Common myeloid progenitor, CD34-positive (primary cell): ENCODE results near the gene MEX3A.

Experiments
- CTCF ChIA-PET: fragments of 350-600 bp; sonication (Branson Sonifier 250); formaldehyde crosslinking; loops from one replicate; lab custom pipeline; 2021; ENCODE audit warnings: antibody characterized with exemption; lab: Charles Lee
- POLR2A ChIA-PET: fragments of 350-600 bp; sonication (Branson Sonifier 250); formaldehyde crosslinking; loops from one replicate; lab custom pipeline; 2021; ENCODE audit warnings: antibody characterized with exemption; lab: Charles Lee
- DNase-seq, 3 donors: peaks; one replicate each; pipeline versions ENCODE4 v3.0.0 to v3.0.0-alpha.2; 2013
- H3K27ac ChIP-seq, 2 experiments: 1 replicate in 1 of 2; 2 replicates in 1 of 2; pipeline ENCODE4 v1.7.0; 2013; ENCODE audit warnings: inconsistent platforms in 2 of 2, low read length in 2 of 2, mild to moderate bottlenecking in 2 of 2, low read depth in 1 of 2, moderate library complexity in 1 of 2; ENCODE audit not compliant: severe bottlenecking in 2 of 2, insufficient read depth in 1 of 2, poor library complexity in 1 of 2
- H3K27me3 ChIP-seq, 5 experiments: replicated peaks in 2 of 5; 1 replicate in 3 of 5; 2 replicates in 2 of 5; pipeline versions ENCODE4 v1.6.1 to v1.7.0; 2013; ENCODE audit warnings: low read length in 4 of 5, mild to moderate bottlenecking in 2 of 5, moderate library complexity in 2 of 5, inconsistent platforms in 1 of 5; ENCODE audit not compliant: insufficient read depth in 5 of 5, control insufficient read depth in 4 of 5
- H3K36me3 ChIP-seq, 4 experiments: 1 replicate in 2 of 4; 2 replicates in 2 of 4; pipeline versions ENCODE4 v1.6.1 to v1.7.0; 2013; ENCODE audit warnings: low read length in 3 of 4, control low read depth in 1 of 4, mild to moderate bottlenecking in 1 of 4; ENCODE audit not compliant: control insufficient read depth in 4 of 4, insufficient read depth in 4 of 4
- H3K4me1 ChIP-seq, 4 experiments: 1 replicate in 3 of 4; 2 replicates in 1 of 4; pipeline versions ENCODE4 v1.6.1 to v1.7.1; 2013; ENCODE audit warnings: low read length in 3 of 4, mild to moderate bottlenecking in 3 of 4, control low read depth in 1 of 4, inconsistent platforms in 1 of 4, moderate library complexity in 1 of 4; ENCODE audit not compliant: control insufficient read depth in 4 of 4, insufficient read depth in 4 of 4; ENCODE audit errors: control extremely low read depth in 1 of 4
- H3K4me3 ChIP-seq, 7 experiments: 1 replicate in 4 of 7; 2 replicates in 3 of 7; pipeline versions ENCODE4 v1.5.1 to v1.7.0; 2013; ENCODE audit warnings: mild to moderate bottlenecking in 7 of 7, low read length in 6 of 7, moderate library complexity in 6 of 7, inconsistent platforms in 2 of 7, low read depth in 2 of 7, control low read depth in 1 of 7; ENCODE audit not compliant: insufficient read depth in 4 of 7, control insufficient read depth in 1 of 7; ENCODE audit errors: extremely low read depth in 1 of 7
- H3K9me3 ChIP-seq, 5 experiments: 1 replicate in 4 of 5; 2 replicates in 1 of 5; pipeline versions ENCODE4 v1.6.1 to v1.7.1; 2013; ENCODE audit warnings: low read length in 4 of 5, mild to moderate bottlenecking in 2 of 5, inconsistent platforms in 1 of 5, low read depth in 1 of 5, moderate library complexity in 1 of 5; ENCODE audit not compliant: control insufficient read depth in 4 of 5, insufficient read depth in 2 of 5; ENCODE audit errors: control extremely low read depth in 1 of 5
- WGBS: methylation state at CpG from one replicate; pipeline ENCODE4 v1.1.5; 2013; ENCODE audit not compliant: insufficient coverage; 5-methylcytosine and 5-hydroxymethylcytosine counted together

MEX3A gene

GRCh38 chr1:156062189-156062588, 20.1 kb downstream of the MEX3A start:
- Histone ChIP-seq H3K4me3 (no peak overlapping the region), H3K36me3 (peaks cover 0 to 16% (median 4%) of the 10 kb centered on the region in 4 experiments), H3K27me3 (no peaks in the 10 kb centered on the region), H3K27ac (no peak overlapping the region), H3K9me3 (no peaks in the 10 kb centered on the region), H3K4me1 (peaks cover 0 to 5% (median 0%) of the 10 kb centered on the region in 4 experiments)
- DNase-seq = no peak
- CTCF ChIA-PET = interaction anchor here (1.5 to 1.8 kb wide), 2 partner anchors 8 to 37 kb away, joined by 5 to 6 read pairs; partner anchors contain the start of gene LAMTOR2
- POLR2A ChIA-PET = no interaction called here
- 92% methylated on average over 1 of the region's 3 CpGs for WGBS

- peaks cover 0 to 22% (median 7%) of the 10 kb centered on the region in 4 experiments for H3K36me3 ChIP-seq
- no peaks in the 10 kb centered on the region for H3K27me3 ChIP-seq
- H3K27ac ChIP-seq = no peak within 1 kb of the TSS
- no peak within 1 kb of the TSS for H3K4me3 ChIP-seq
- DNase-seq = no peak
- 97% methylated on average over 4 of the region's 11 CpGs for WGBS
- POLR2A ChIA-PET = no interaction called here
- H3K4me1 ChIP-seq = peaks cover 0 to 7% (median 3%) of the 10 kb centered on the region in 4 experiments
- CTCF ChIA-PET = interaction anchor here (1.0 to 1.3 kb wide), 4 partner anchors 9 to 69 kb away, joined by 3 to 4 read pairs (median 3); no protein-coding TSS in a partner anchor
- H3K9me3 ChIP-seq = no peaks in the 10 kb centered on the region
Observed at GRCh38 chr1:156060937-156061636, 21.2 kb downstream of the MEX3A start, which contains the start of gene RAB25. TSS of gene RAB25 (plus strand) at chr1:156061160. CDS start at chr1:156061401, 241 bp downstream.

GRCh38 chr1:156056326-156056849, 25.9 kb downstream of the MEX3A start:
- ChIA-PET POLR2A (no interaction called here), CTCF (interaction anchor here (1.1 to 3.0 kb wide), 2 partner anchors 10 to 31 kb away, joined by 5 to 15 read pairs; no protein-coding TSS in a partner anchor)
- H3K27me3 ChIP-seq = no peaks in the 10 kb centered on the region
- H3K27ac ChIP-seq = no peak overlapping the region
- peak in 1 of 3 donors; percentile 13 for DNase-seq
- peaks cover 0 to 23% (median 7%) of the 10 kb centered on the region in 4 experiments for H3K36me3 ChIP-seq
- H3K9me3 ChIP-seq = no peaks in the 10 kb centered on the region
- no CpG with 5 or more reads among the region's 1 CpG for WGBS
- peak overlapping the region in 3 of 7 experiments; percentile 4 to 88 (median 79) for H3K4me3 ChIP-seq
- peaks cover 8 to 31% (median 22%) of the 10 kb centered on the region in 4 experiments for H3K4me1 ChIP-seq

GRCh38 chr1:156055281-156056048, 26.8 kb downstream of the MEX3A start:
- peak overlapping the region; percentile 79 to 99 (median 95) for H3K4me3 ChIP-seq
- ChIA-PET POLR2A (interaction anchor here (0.7 kb wide), 1 partner anchor 697 kb away, joined by 3 read pairs; no protein-coding TSS in a partner anchor), CTCF (interaction anchor here (3.0 kb wide), 1 partner anchor 11 kb away, joined by 15 read pairs; no protein-coding TSS in a partner anchor)
- peak in 2 of 3 donors; percentile 30 to 37 for DNase-seq
- peaks cover 0 to 30% (median 9%) of the 10 kb centered on the region in 4 experiments for H3K36me3 ChIP-seq
- H3K9me3 ChIP-seq = no peaks in the 10 kb centered on the region
- peaks cover 8 to 31% (median 22%) of the 10 kb centered on the region in 4 experiments for H3K4me1 ChIP-seq
- H3K27ac ChIP-seq = peak overlapping the region; percentile 33 to 92
- H3K27me3 ChIP-seq = no peaks in the 10 kb centered on the region
- WGBS = 23% methylated on average over 6 of the region's 17 CpGs

- Histone ChIP-seq H3K4me3 (peak within 1 kb of the TSS; percentile 79 to 99 (median 95)), H3K36me3 (peaks cover under 1 to 35% (median 17%) of the 10 kb centered on the region in 4 experiments), H3K4me1 (peaks cover 8 to 31% (median 22%) of the 10 kb centered on the region in 4 experiments), H3K27ac (peak within 1 kb of the TSS; percentile 68 to 92), H3K9me3 (no peaks in the 10 kb centered on the region), H3K27me3 (no peaks in the 10 kb centered on the region)
- ChIA-PET CTCF (interaction anchor here (0.9 to 1.4 kb wide), 4 partner anchors 8 to 30 kb away, joined by 3 to 6 read pairs (median 4); no protein-coding TSS in a partner anchor), POLR2A (interaction anchor here (0.6 to 0.7 kb wide), 2 partner anchors 56 to 697 kb away, joined by 3 read pairs; no protein-coding TSS in a partner anchor)
- WGBS = 0% methylated on average over 49 of the region's 53 CpGs
- DNase-seq = peak; percentile 93 to 96 (median 94)
Observed at GRCh38 chr1:156054500-156055280, 27.6 kb downstream of the MEX3A start, which contains the start of gene LAMTOR2. TSS of gene LAMTOR2 (plus strand) at chr1:156054782. CDS start at chr1:156054890, 108 bp downstream.
